ENCODE measurements around the gene TMEM119. TPM values are rescaled to one million over a fixed set of nuclear protein-coding genes. Genes with fewer than 3 reads are reported as not detected.

The TMEM119 gene
- total and polyA plus RNA-seq, 2 of the 13 experiments (the other 11 are each of a cell fraction or from before 2014, with no cell fraction given): not detected

GRCh38 chr12:108612788-108613282, 15.0 kb upstream of the TMEM119 start:
- Histone ChIP-seq H4K20me1 (ENCODE audit: insufficient read depth, low read length) (no peaks in the 10 kb centered on the region), H2AFZ (ENCODE audit: low read length) (no peak overlapping the region), H3K27me3 (ENCODE audit: control insufficient read depth in 1 of 2, insufficient read depth in 2 of 2, low read length in 2 of 2) (peaks cover 0 to 22% of the 10 kb centered on the region in 2 experiments; a peak in 4 of 5 replicates), H3K4me2 (ENCODE audit: low read depth, low read length) (no peak overlapping the region), H3K9ac (ENCODE audit: insufficient read depth, low read depth, low read length) (no peak overlapping the region), H3K9me3 (ENCODE audit: low read length) (no peaks in the 10 kb centered on the region), H3K79me2 (ENCODE audit: insufficient read depth, low read length) (no peaks in the 10 kb centered on the region), H3K27ac (ENCODE audit: extremely low read length, insufficient read depth, low read length) (no peak overlapping the region), H3K36me3 (replicated peaks in 1 of 2; ENCODE audit: control insufficient read depth in 1 of 2, insufficient read depth in 2 of 2, low read length in 2 of 2) (no peaks in the 10 kb centered on the region), H3K4me1 (ENCODE audit: insufficient read depth, low read length) (peaks cover 12% of the 10 kb centered on the region), H3K4me3 (replicated peaks in 1 of 3; ENCODE audit: insufficient read depth in 1 of 3, low read depth in 2 of 3, low read length in 3 of 3) (no peak overlapping the region)
- DNase-seq (ENCODE audit: low spot score): no peak
- in situ Hi-C loops (cut with HindIII; ENCODE audit: extremely low pct_ligation_motif_present, low pct_unique_long_range_greater_than_20kb): no loop called here
- ATAC-seq: peak; percentile 65
- intact Hi-C loops (cut with micrococcal nuclease; ENCODE audit: unreplicated experiment): no loop called here
- CTCF ChIA-PET (ENCODE audit: low intra/inter-chr PET ratio, low total read pairs): no interaction called here
- WGBS (ENCODE audit: low lambda C conversion rate): 25% methylated on average over 8 of the region's 8 CpGs
- no TSS peak for BruUV-seq (replicated peaks)
- POLR2A ChIA-PET: no interaction called here
- FAIRE-seq: no peak
- peak; percentile 21; the same call in 1 of the 2 replicates for TF ChIP-seq ZMYM3 (CRISPR knock-in tag; IDR thresholded peaks at IDR 0.05)
- TF ChIP-seq RXRA (CRISPR knock-in tag; IDR thresholded peaks at IDR 0.05): 0 out of 2 replicates have a peak, but pooled peaks have one; percentile 37
- 0 out of 2 replicates have a peak, but pooled peaks have one; percentile 43 for TF ChIP-seq ZNF121 (CRISPR knock-in tag; IDR thresholded peaks at IDR 0.05)
- peak; percentile 61 for TF ChIP-seq ZEB1 (IDR thresholded peaks at IDR 0.05; ENCODE audit: insufficient replicate concordance, low read depth)
- 0 out of 2 replicates have a peak, but pooled peaks have one; percentile 29 for TF ChIP-seq SALL2 (CRISPR knock-in tag; IDR thresholded peaks at IDR 0.05)
- TF ChIP-seq GPBP1L1 (CRISPR knock-in tag; IDR thresholded peaks at IDR 0.05): no peak
- 0 out of 2 replicates have a peak, but pooled peaks have one; percentile 22 for TF ChIP-seq MAFG (CRISPR knock-in tag; IDR thresholded peaks at IDR 0.05)
- peak; percentile 55 for TF ChIP-seq ZNF629 (CRISPR knock-in tag; conservative IDR thresholded peaks at IDR 0.05)
- TF ChIP-seq NR2F6 (IDR thresholded peaks at IDR 0.05): no peak
- TF ChIP-seq NR2F6 (CRISPR knock-in tag; IDR thresholded peaks at IDR 0.05): peak; percentile 45; the same call in 1 of the 2 replicates
- peak; percentile 79 for TF ChIP-seq CEBPB (IDR thresholded peaks at IDR 0.05; ENCODE audit: borderline replicate concordance, low read depth, low read length)
- no peak for TF ChIP-seq DPF2 (CRISPR knock-in tag; IDR thresholded peaks at IDR 0.05; ENCODE audit: borderline replicate concordance, low read depth)
- TF ChIP-seq PRDM15 (CRISPR knock-in tag; IDR thresholded peaks at IDR 0.05): peak; percentile 97
- TF ChIP-seq SP2 (CRISPR knock-in tag; IDR thresholded peaks at IDR 0.05): no peak
- TF ChIP-seq ZNF460 (CRISPR knock-in tag; IDR thresholded peaks at IDR 0.05; ENCODE audit: borderline replicate concordance): peak; percentile 90
- TF ChIP-seq ATF4 (CRISPR knock-in tag; IDR thresholded peaks at IDR 0.05): peak in 1 of 2 experiments; percentile 46; a peak in 1 of 4 replicates
- TF ChIP-seq ZNF563 (CRISPR knock-in tag; IDR thresholded peaks at IDR 0.05): peak; percentile 92; the same call in 1 of the 2 replicates
- TF ChIP-seq NAIF1 (CRISPR knock-in tag; IDR thresholded peaks at IDR 0.05; ENCODE audit: borderline replicate concordance): no peak
- TF ChIP-seq CEBPG (CRISPR knock-in tag; IDR thresholded peaks at IDR 0.05): peak; percentile 56
